GM20000 (cell line): ENCODE data around the gene CRYBB3.

Source experiments
- DNase-seq: peaks from one replicate; pipeline ENCODE4 v3.0.0; 2012; ENCODE audit warnings: low spot score
- CTCF ChIP-seq: IDR thresholded peaks from 2 replicates; pipeline ENCODE4 v1.5.1; 2012; ENCODE audit warnings: mild to moderate bottlenecking, control low read depth; ENCODE audit errors: extremely low read depth, missing control alignments

The CRYBB3 gene

GRCh38 chr22:25199731-25200520, at the start of gene CRYBB3:
Gene CRYBB3, plus strand, starts transcription at chr22:25199858. Its CDS starts 1,539 bp downstream, at chr22:25201397.
- DNase-seq, result no peak
- no peak for TF ChIP-seq CTCF

GRCh38 chr22:25153961-25154666, 45.5 kb upstream of the CRYBB3 start:
- no peak for DNase-seq
- no peak for TF ChIP-seq CTCF

GRCh38 chr22:25154667-25154999, 45.0 kb upstream of the CRYBB3 start:
- no peak for DNase-seq
- no peak for TF ChIP-seq CTCF

GRCh38 chr22:25156736-25157135, 42.9 kb upstream of the CRYBB3 start:
- DNase-seq, result no peak
- no peak for TF ChIP-seq CTCF

- DNase-seq, result no peak
- no peak for TF ChIP-seq CTCF
Measured at GRCh38 chr22:25159028-25159427, 40.6 kb upstream of the CRYBB3 start.

- no peak for DNase-seq
Measured at GRCh38 chr22:25160120-25160996, 39.3 kb upstream of the CRYBB3 start.

More at GRCh38 chr22:25160120-25160996, 39.3 kb upstream of the CRYBB3 start:
- TF ChIP-seq CTCF, result no peak
